Progenitor cell of endocrine pancreas (in vitro differentiated cells): Measurements from ENCODE around the gene RAB21. TPM values are rescaled to one million over a fixed set of nuclear protein-coding genes. Genes with fewer than 3 reads are reported as not detected.
A peak's percentile ranks its signal among the peaks of the same experiment; 100 is the strongest.

Source experiments
- DNase-seq: peaks from one replicate; pipeline ENCODE4 v3.0.0; 2021; ENCODE audit warnings: low spot score; ENCODE audit not compliant: unreplicated experiment
- H3K27ac Mint-ChIP-seq: 2 replicates; pipeline ENCODE4 v1.8.0; 2021; ENCODE audit warnings: mild to moderate bottlenecking, moderate library complexity, mixed read lengths
- H3K27me3 Mint-ChIP-seq: 2 replicates; pipeline ENCODE4 v1.8.0; 2021; ENCODE audit warnings: mixed read lengths
- H3K36me3 Mint-ChIP-seq: 2 replicates; pipeline ENCODE4 v1.8.0; 2022; ENCODE audit warnings: mixed read lengths; ENCODE audit not compliant: insufficient read depth
- H3K4me1 Mint-ChIP-seq: 2 replicates; pipeline ENCODE4 v1.8.0; 2021; ENCODE audit warnings: low read depth, mixed read lengths
- H3K4me3 Mint-ChIP-seq: 2 replicates; pipeline ENCODE4 v1.8.0; 2021; ENCODE audit warnings: low read depth, mild to moderate bottlenecking, moderate library complexity, mixed read lengths
- H3K9me3 Mint-ChIP-seq: 2 replicates; pipeline ENCODE4 v1.8.0; 2021; ENCODE audit warnings: low read depth, mixed read lengths
- CTCF ChIP-seq: fragments of 200-600 bp; sonication (generic); IDR thresholded peaks from one replicate; pipeline ENCODE4 v1.5.0; 2021; ENCODE audit warnings: antibody characterized with exemption, mild to moderate bottlenecking; ENCODE audit not compliant: unreplicated experiment
- long read RNA-seq: library from polyadenylated mRNA; unstranded; transcript quantifications from one replicate; pipeline ENCODE4 v2.0.0, GENCODE V29; 2020
- total RNA-seq: library from RNA; stranded (reverse); gene quantifications from 2 replicates; pipeline ENCODE4 v1.2.1, GENCODE V29; 2021

The RAB21 gene
- total RNA-seq: 52.5 and 54.0 TPM in 2 replicates
- long read RNA-seq, partial matches to known transcripts: 0 of 7 reads
- long read RNA-seq, other reads (novel, unspliced or antisense): 7 of 7 reads

GRCh38 chr12:71754461-71755145, at the start of gene RAB21:
RAB21 (plus strand) TSS chr12:71754863; CDS start chr12:71755130, 267 bp downstream.
- peak within 1 kb of the TSS; percentile 95 for H3K27ac Mint-ChIP-seq
- H3K4me1 Mint-ChIP-seq: peaks cover 15% of the 10 kb centered on the region
- DNase-seq: peak; percentile 95
- no peaks in the 10 kb centered on the region for H3K9me3 Mint-ChIP-seq
- H3K27me3 Mint-ChIP-seq: peaks cover 22% of the 10 kb centered on the region
- peak within 1 kb of the TSS; percentile 87 for H3K4me3 Mint-ChIP-seq
- TF ChIP-seq CTCF: peak; percentile 36
- peaks cover 10% of the 10 kb centered on the region for H3K36me3 Mint-ChIP-seq

- Mint-ChIP-seq H3K4me3 (no peak overlapping the region), H3K36me3 (peaks cover 9% of the 10 kb centered on the region), H3K27me3 (no peaks in the 10 kb centered on the region), H3K9me3 (no peaks in the 10 kb centered on the region), H3K27ac (no peak overlapping the region), H3K4me1 (no peaks in the 10 kb centered on the region)
- DNase-seq: no peak
- no peak for TF ChIP-seq CTCF
Measured at GRCh38 chr12:71704920-71705319, 49.7 kb upstream of the RAB21 start.

- Mint-ChIP-seq H3K27me3 (no peaks in the 10 kb centered on the region), H3K27ac (no peak overlapping the region), H3K4me1 (no peaks in the 10 kb centered on the region), H3K36me3 (peaks cover 2% of the 10 kb centered on the region), H3K9me3 (peaks cover 21% of the 10 kb centered on the region), H3K4me3 (no peak overlapping the region)
- no peak for TF ChIP-seq CTCF
- no peak for DNase-seq
Measured at GRCh38 chr12:71708658-71709057, 46.0 kb upstream of the RAB21 start.

GRCh38 chr12:71710276-71711125, 44.2 kb upstream of the RAB21 start:
- Mint-ChIP-seq H3K27ac (no peak overlapping the region), H3K4me1 (no peaks in the 10 kb centered on the region)

More at GRCh38 chr12:71710276-71711125, 44.2 kb upstream of the RAB21 start:
- peaks cover 2% of the 10 kb centered on the region for H3K36me3 Mint-ChIP-seq
- H3K4me3 Mint-ChIP-seq: no peak overlapping the region
- no peaks in the 10 kb centered on the region for H3K27me3 Mint-ChIP-seq
- H3K9me3 Mint-ChIP-seq: peaks cover 25% of the 10 kb centered on the region
- DNase-seq: no peak
- TF ChIP-seq CTCF: no peak
